IMR-90 (cell line): ENCODE results near the gene HOXA10. TPM values are rescaled to one million over a fixed set of nuclear protein-coding genes. Genes with fewer than 3 reads are reported as not detected.

Source experiments
- ATAC-seq: fragments of 200-7000 bp; cut with Tn5 transposase; 2 replicates; pipeline ENCODE4 v1.9.1; 2020; ENCODE audit warnings: low read depth, mild to moderate bottlenecking, moderate library complexity
- BruUV-seq: library from RNA; stranded (reverse); fragments of 400-500 nt; replicated peaks from 2 replicates; lab custom pipeline; 2021; lab: Mats Ljungman, UMichigan
- CTCF ChIA-PET: fragments of 300-600 bp; formaldehyde crosslinking; extraction: SDS; loops from one replicate; lab custom pipeline; 2021; ENCODE audit warnings: antibody characterized with exemption; lab: Yijun Ruan, JAX
- POLR2A ChIA-PET: fragments of 300-600 bp; sonication (Branson Sonifier 250); formaldehyde crosslinking; loops from one replicate; lab custom pipeline; 2022; ENCODE audit warnings: antibody characterized with exemption; ENCODE audit not compliant: unreplicated experiment; lab: Charles Lee
- DNase-seq: peaks from one replicate; pipeline ENCODE4 v3.0.0; 2013
- H2AFZ ChIP-seq: replicated peaks from 2 replicates; pipeline ENCODE3; 2013; ENCODE audit warnings: low read length, mild to moderate bottlenecking; ENCODE audit not compliant: poor library complexity
- H2AK5ac ChIP-seq: 2 replicates; pipeline ENCODE4 v1.6.1; 2013; ENCODE audit warnings: low read depth, low read length, inconsistent platforms
- H2AK9ac ChIP-seq: replicated peaks from 2 replicates; pipeline ENCODE3; 2013; ENCODE audit warnings: mild to moderate bottlenecking, low read depth, low read length, moderate library complexity; ENCODE audit not compliant: poor library complexity
- H2BK120ac ChIP-seq: 2 replicates; pipeline ENCODE4 v1.6.1; 2013; ENCODE audit warnings: low read depth, low read length, inconsistent platforms
- H2BK15ac ChIP-seq: 3 replicates; pipeline ENCODE4 v1.6.1; 2013; ENCODE audit warnings: low read depth, low read length, inconsistent platforms
- H2BK20ac ChIP-seq: 2 replicates; pipeline ENCODE4 v1.6.1; 2013; ENCODE audit warnings: low read depth, mild to moderate bottlenecking, inconsistent platforms, low read length, moderate library complexity
- H2BK5ac ChIP-seq: 2 replicates; pipeline ENCODE4 v1.6.1; 2013; ENCODE audit warnings: mild to moderate bottlenecking, low read depth, low read length, inconsistent platforms; ENCODE audit not compliant: poor library complexity, severe bottlenecking
- H3K14ac ChIP-seq: replicated peaks from 2 replicates; pipeline ENCODE4 v1.6.1; 2013; ENCODE audit warnings: low read depth, low read length, inconsistent platforms
- H3K18ac ChIP-seq: 2 replicates; pipeline ENCODE4 v1.6.1; 2013; ENCODE audit warnings: low read depth, low read length, control low read depth
- H3K23ac ChIP-seq: 2 replicates; pipeline ENCODE4 v1.6.1; 2013; ENCODE audit warnings: low read depth, low read length, inconsistent platforms
- H3K27ac ChIP-seq: 2 replicates; pipeline ENCODE4 v1.5.1; 2013; ENCODE audit warnings: mild to moderate bottlenecking, control low read depth, low read length; ENCODE audit not compliant: insufficient read depth
- H3K27me3 ChIP-seq: 2 replicates; pipeline ENCODE4 v1.6.1; 2013; ENCODE audit warnings: low read length; ENCODE audit not compliant: control insufficient read depth, insufficient read depth
- H3K36me3 ChIP-seq: 2 replicates; pipeline ENCODE4 v1.6.1; 2013; ENCODE audit warnings: low read length, mixed read lengths; ENCODE audit not compliant: control insufficient read depth, insufficient read depth
- H3K4ac ChIP-seq: 2 replicates; pipeline ENCODE4 v1.6.1; 2013; ENCODE audit warnings: low read depth, low read length, inconsistent platforms
- H3K4me1 ChIP-seq: 2 replicates; pipeline ENCODE4 v1.6.1; 2013; ENCODE audit warnings: low read length, mixed read lengths; ENCODE audit not compliant: control insufficient read depth, insufficient read depth
- H3K4me2 ChIP-seq: 2 replicates; pipeline ENCODE4 v1.6.1; 2013; ENCODE audit warnings: low read depth, mild to moderate bottlenecking, control low read depth, low read length, moderate library complexity
- H3K4me3 ChIP-seq: 2 replicates; pipeline ENCODE4 v1.5.1; 2013; ENCODE audit warnings: low read depth, mild to moderate bottlenecking, control low read depth, low read length, moderate library complexity; ENCODE audit not compliant: insufficient read depth
- H3K56ac ChIP-seq: 2 replicates; pipeline ENCODE4 v1.6.1; 2013; ENCODE audit warnings: low read length, inconsistent platforms; ENCODE audit not compliant: insufficient read depth; ENCODE audit errors: extremely low read depth
- H3K79me1 ChIP-seq, 2 experiments: 2 replicates each; pipeline ENCODE4 v1.6.1; 2013; ENCODE audit warnings: low read length in 2 of 2, inconsistent platforms in 1 of 2, low read depth in 1 of 2
- H3K9ac ChIP-seq: 2 replicates; pipeline ENCODE4 v1.6.1; 2013; ENCODE audit warnings: low read depth, low read length, control low read depth
- H3K9me1 ChIP-seq: 2 replicates; pipeline ENCODE4 v1.6.1; 2013; ENCODE audit warnings: low read length, inconsistent platforms; ENCODE audit not compliant: insufficient read depth
- H3K9me3 ChIP-seq: 2 replicates; pipeline ENCODE4 v1.6.1; 2013; ENCODE audit warnings: low read length; ENCODE audit not compliant: control insufficient read depth, insufficient read depth
- H4K20me1 ChIP-seq: 2 replicates; pipeline ENCODE4 v1.6.1; 2013; ENCODE audit warnings: low read length, inconsistent platforms; ENCODE audit not compliant: insufficient read depth
- H4K5ac ChIP-seq: 2 replicates; pipeline ENCODE4 v1.6.1; 2013; ENCODE audit warnings: mild to moderate bottlenecking, low read depth, low read length, control low read depth
- H4K8ac ChIP-seq, 2 experiments: 2 replicates each; pipeline ENCODE4 v1.6.1; 2013; ENCODE audit warnings: low read depth in 2 of 2, low read length in 2 of 2, control low read depth in 1 of 2, inconsistent platforms in 1 of 2
- H4K91ac ChIP-seq: 2 replicates; pipeline ENCODE4 v1.6.1; 2013; ENCODE audit warnings: low read depth, low read length, inconsistent platforms; ENCODE audit not compliant: insufficient read depth
- BHLHE40 ChIP-seq: fragments of 150-350 bp; IDR thresholded peaks from 2 replicates; pipeline ENCODE4 v1.6.1; 2016; ENCODE audit warnings: mild to moderate bottlenecking, low read depth, low read length
- CEBPB ChIP-seq: IDR thresholded peaks from 2 replicates; pipeline ENCODE4 v1.6.1; 2012; ENCODE audit warnings: low read depth, low read length, improper control_type of control experiment
- FOS ChIP-seq: fragments of 150-350 bp; IDR thresholded peaks from 2 replicates; pipeline ENCODE4 v1.6.1; 2016; ENCODE audit warnings: low read depth, low read length
- MAFK ChIP-seq: IDR thresholded peaks from 2 replicates; pipeline ENCODE4 v1.6.1; 2012; ENCODE audit warnings: low read depth, low read length, improper control_type of control experiment
- MAZ ChIP-seq: IDR thresholded peaks from 2 replicates; pipeline ENCODE4 v1.6.1; 2012; ENCODE audit warnings: low read depth, mild to moderate bottlenecking, low read length, improper control_type of control experiment, moderate library complexity, borderline replicate concordance
- POLR2A ChIP-seq: IDR thresholded peaks from 2 replicates; pipeline ENCODE4 v1.6.1; 2012; ENCODE audit warnings: mild to moderate bottlenecking, low read depth, low read length
- RCOR1 ChIP-seq: IDR thresholded peaks from 2 replicates; pipeline ENCODE4 v1.6.1; 2012; ENCODE audit warnings: mild to moderate bottlenecking, low read length, improper control_type of control experiment; ENCODE audit not compliant: insufficient replicate concordance
- SMC3 ChIP-seq: fragments of 150-350 bp; IDR thresholded peaks from 2 replicates; pipeline ENCODE4 v1.6.1; 2016; ENCODE audit warnings: low read depth, mild to moderate bottlenecking, antibody characterized with exemption, low read length, moderate library complexity
- WGBS, 2 experiments: methylation state at CpG; one replicate each; pipeline versions ENCODE4 v1.1.5 to v1.1.7; 2013; ENCODE audit warnings: missing lambda C conversion rate in 2 of 2; ENCODE audit not compliant: insufficient read length in 1 of 2; ENCODE audit errors: extremely low coverage in 2 of 2; 5-methylcytosine and 5-hydroxymethylcytosine counted together
- dilution Hi-C: fragments of 300-500 bp; cut with HindIII; formaldehyde crosslinking; loops from one replicate; pipeline ENCODE4 v1.14.3; 2018; ENCODE audit warnings: low sequenced_read_pairs; ENCODE audit not compliant: unreplicated experiment
- in situ Hi-C: fragments of 300-500 bp; cut with MboI; formaldehyde crosslinking; loops from 3 replicates; pipeline ENCODE4 v1.14.3; 2019; ENCODE audit warnings: low sequenced_read_pairs, inconsistent platforms, mixed read lengths
- intact Hi-C: fragments of 100-400 bp; cut with micrococcal nuclease; formaldehyde crosslinking; loops from 2 replicates; pipeline ENCODE4 v1.10.0; 2022
- polyA plus RNA-seq, 3 experiments: library from polyadenylated mRNA; depleted of rRNA; stranded (reverse); fragments of >200 nt; gene quantifications; 2 replicates each; pipeline ENCODE4 v1.2.3, GENCODE V29; 2012; ENCODE audit warnings: low replicate concordance in 1 of 3
- total RNA-seq: library from RNA; depleted of rRNA; stranded (reverse); fragments of >200 nt; gene quantifications from 2 replicates; pipeline ENCODE4 v1.2.3, GENCODE V29; 2012
- TF ChIP-seq, protein P1 (sequence below): fragments of 150-350 bp; IDR thresholded peaks from 2 replicates; pipeline ENCODE4 v1.6.1; 2017; ENCODE audit warnings: mild to moderate bottlenecking, antibody characterized with exemption, low read length, low read depth

Gene HOXA10
- total and polyA plus RNA-seq, 2 of the 4 experiments (the other 2 are of a cell fraction): 0.10 to 0.18 TPM

DNA sequence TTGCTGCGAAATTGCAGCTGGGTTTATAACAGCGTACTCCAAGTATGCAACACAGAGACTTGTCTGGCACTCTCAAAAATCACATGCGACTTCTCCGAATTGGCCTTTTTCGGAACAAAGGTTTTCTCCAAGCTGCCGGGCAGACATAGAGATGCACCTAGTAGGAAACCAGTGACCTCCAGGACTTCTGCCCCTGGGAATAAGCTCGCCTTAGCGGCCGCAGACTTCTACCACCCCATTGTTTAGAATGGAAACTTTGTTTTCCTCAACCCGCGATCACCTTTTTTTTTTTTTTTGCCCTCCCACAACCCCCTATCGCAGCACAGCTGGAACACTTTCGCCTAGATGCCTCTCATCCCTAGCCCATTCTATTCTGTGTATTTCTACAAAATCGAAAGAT, 4.9 kb upstream of the HOXA10 start:
- Histone ChIP-seq H4K91ac (no peak overlapping the region), H3K4me1 (no peaks in the 10 kb centered on the region; the same call in 1 of the 2 replicates), H3K4me2 (no peak overlapping the region), H2BK120ac (no peak overlapping the region), H3K4ac (no peak overlapping the region), H4K5ac (no peak overlapping the region), H3K23ac (no peak overlapping the region), H2AFZ (no peak overlapping the region), H3K9me3 (peaks cover 4% of the 10 kb centered on the region; the same call in 1 of the 2 replicates), H3K79me1 (no peaks in the 10 kb centered on the region), H4K8ac (no peak overlapping the region), H2AK9ac (no peak overlapping the region), H3K36me3 (no peaks in the 10 kb centered on the region), H3K4me3 (no peak overlapping the region), H4K20me1 (0 out of 2 replicates have a peak, but pooled peaks cover 7% of the 10 kb centered on the region), H2AK5ac (no peak overlapping the region), H3K27me3 (peaks cover 88% of the 10 kb centered on the region), H3K56ac (no peak overlapping the region), H2BK5ac (no peak overlapping the region), H3K14ac (no peak overlapping the region), H3K27ac (no peak overlapping the region), H2BK15ac (no peak overlapping the region), H3K9ac (no peak overlapping the region), H2BK20ac (no peak overlapping the region), H3K18ac (no peak overlapping the region), H3K9me1 (no peaks in the 10 kb centered on the region)
- in situ Hi-C loops: no loop called here
- DNase-seq: no peak
- WGBS, 2 experiments: 60% methylated on average over 4 of the region's 14 CpGs; no CpG with 5 or more reads in 1 of the 2 experiments
- BruUV-seq: no TSS peak
- POLR2A ChIA-PET: no interaction called here
- dilution Hi-C loops: no loop called here
- no peak for ATAC-seq
- CTCF ChIA-PET: interaction anchor here (0.6 to 1.3 kb wide), 7 partner anchors 11 to 810 kb away, joined by 3 to 8 read pairs (median 4); partner anchors contain the start of gene HOXA5
- intact Hi-C loops: no loop called here
- no peak for TF ChIP-seq POLR2A
- no peak for TF ChIP-seq CEBPB
- TF ChIP-seq, protein P1, sequence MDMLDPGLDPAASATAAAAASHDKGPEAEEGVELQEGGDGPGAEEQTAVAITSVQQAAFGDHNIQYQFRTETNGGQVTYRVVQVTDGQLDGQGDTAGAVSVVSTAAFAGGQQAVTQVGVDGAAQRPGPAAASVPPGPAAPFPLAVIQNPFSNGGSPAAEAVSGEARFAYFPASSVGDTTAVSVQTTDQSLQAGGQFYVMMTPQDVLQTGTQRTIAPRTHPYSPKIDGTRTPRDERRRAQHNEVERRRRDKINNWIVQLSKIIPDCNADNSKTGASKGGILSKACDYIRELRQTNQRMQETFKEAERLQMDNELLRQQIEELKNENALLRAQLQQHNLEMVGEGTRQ: no peak
- no peak for TF ChIP-seq RCOR1
- no peak for TF ChIP-seq MAFK
- no peak for TF ChIP-seq FOS
- no peak for TF ChIP-seq BHLHE40
- no peak for TF ChIP-seq SMC3
- TF ChIP-seq MAZ: no peak
